Gastrocnemius medialis (tissue), 4 donors: ENCODE measurements around the gene ERAS. TPM values are rescaled to one million over a fixed set of nuclear protein-coding genes. Genes with fewer than 3 reads are reported as not detected.

Source experiments
- ATAC-seq, 2 donors: fragments of 150-250 bp; one replicate each; pipeline ENCODE4 v1.9.1; 2016
- DNase-seq, 2 donors: peaks; one replicate each; pipeline ENCODE4 v3.0.0-alpha.2; 2019
- H3K27ac ChIP-seq, 4 donors: fragments of 200-600 bp; sonication (generic); 1 replicate in 1 of 4; 2 replicates in 3 of 4; pipeline ENCODE4 v1.5.1; 2016 to 2018; ENCODE audit warnings: mild to moderate bottlenecking in 2 of 4, moderate library complexity in 1 of 4
- H3K27me3 ChIP-seq, 3 donors: fragments of 200-600 bp; sonication (generic) in 2 of 3; 1 replicate in 1 of 3; 2 replicates in 2 of 3; pipeline versions ENCODE4 v1.5.1 to v1.6.0; 2016 to 2019; ENCODE audit warnings: mild to moderate bottlenecking in 1 of 3, moderate library complexity in 1 of 3
- H3K36me3 ChIP-seq, 2 donors: fragments of 200-600 bp; sonication (generic) in 1 of 2; one replicate each; pipeline ENCODE4 v1.5.1; 2017 to 2018
- H3K4me1 ChIP-seq, 2 donors: fragments of 200-600 bp; sonication (generic) in 1 of 2; one replicate each; pipeline ENCODE4 v1.5.1; 2016 to 2017; ENCODE audit warnings: mild to moderate bottlenecking in 2 of 2
- H3K4me3 ChIP-seq, 4 donors: fragments of 200-600 bp; sonication (generic) in 3 of 4; 1 replicate in 1 of 4; 2 replicates in 3 of 4; pipeline ENCODE4 v1.5.1; 2016 to 2019; ENCODE audit warnings: mild to moderate bottlenecking in 2 of 4
- H3K9me3 ChIP-seq, 3 donors: fragments of 200-600 bp; sonication (generic) in 2 of 3; 1 replicate in 1 of 3; 2 replicates in 2 of 3; pipeline ENCODE4 v1.5.1; 2016 to 2019
- POLR2A ChIP-seq, 2 donors: fragments of 450-650 bp; IDR thresholded peaks; one replicate each; pipeline ENCODE4 v1.6.1; 2017; ENCODE audit warnings: antibody characterized with exemption in 2 of 2, mild to moderate bottlenecking in 2 of 2, moderate library complexity in 2 of 2
- in situ Hi-C, 4 donors: fragments of 200-750 bp; cut with MboI; loops; one replicate each; pipeline versions ENCODE4 v1.15.0 to v1.8.0; 2017; ENCODE audit warnings: low sequenced_read_pairs in 4 of 4
- intact Hi-C: fragments of 100-400 bp; cut with DNase I; formaldehyde crosslinking; loops from one replicate; pipeline ENCODE4 v1.15.1; 2023; ENCODE audit warnings: low total_unique reads
- total RNA-seq, 4 donors: library from RNA; depleted of rRNA; stranded (reverse); fragments of >200 nt; gene quantifications; one replicate each; pipeline versions ENCODE4 v1.1.0 to v1.2.3, GENCODE V29; 2016
- TF ChIP-seq, protein P1 (sequence below), 5 experiments: fragments of 450-650 bp in 3 of 5; fragments of 200-600 bp in 2 of 5; sonication (generic) in 2 of 5; IDR thresholded peaks in 4 of 5; conservative IDR thresholded peaks in 1 of 5; 1 replicate in 4 of 5; 2 replicates in 1 of 5; pipeline ENCODE4 v1.5.1; 2016 to 2019; ENCODE audit warnings: antibody characterized with exemption in 5 of 5, mild to moderate bottlenecking in 3 of 5, moderate library complexity in 3 of 5

Gene ERAS
- total RNA-seq, 4 donors from 2014 or later, result not detected

DNA sequence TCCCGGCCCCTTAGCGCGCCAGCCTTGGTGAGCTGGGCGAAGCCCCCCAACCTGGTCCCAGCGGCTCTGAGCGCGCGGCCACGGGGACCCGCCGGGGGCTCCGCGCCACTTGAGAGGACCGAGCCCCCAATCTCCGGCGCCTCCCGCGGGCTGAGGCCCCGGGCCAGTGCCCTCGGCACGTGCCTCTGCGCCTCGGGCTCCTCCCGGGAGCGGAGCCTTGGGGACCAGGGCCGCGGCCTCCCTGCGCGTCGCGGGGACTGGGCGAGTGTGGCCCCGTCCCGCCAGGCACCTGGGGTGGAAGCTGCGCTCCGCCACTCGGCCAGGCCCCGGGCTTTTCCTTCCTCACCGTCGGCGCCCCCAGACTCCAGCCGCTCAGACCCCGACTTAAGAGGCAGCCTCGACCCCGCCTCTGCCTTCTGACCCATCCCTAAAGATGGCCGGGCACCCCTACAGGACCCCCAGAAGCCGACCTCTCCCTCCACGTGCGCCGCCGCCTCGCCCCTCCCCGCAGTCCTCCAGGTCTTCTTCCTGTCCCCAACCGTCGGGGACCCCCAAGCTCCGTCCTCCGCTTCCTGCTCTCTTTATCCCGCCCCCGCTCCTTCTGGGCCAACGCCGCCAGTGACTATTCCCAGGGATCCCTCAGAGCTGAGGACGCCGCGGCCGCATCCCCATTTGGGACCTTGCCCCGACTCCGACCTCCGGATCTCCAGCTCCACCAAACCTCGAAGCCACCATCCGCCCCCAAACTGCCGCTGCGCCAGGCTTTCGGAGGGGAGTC, 752 bp downstream of the ERAS start:
- TF ChIP-seq, protein P1, sequence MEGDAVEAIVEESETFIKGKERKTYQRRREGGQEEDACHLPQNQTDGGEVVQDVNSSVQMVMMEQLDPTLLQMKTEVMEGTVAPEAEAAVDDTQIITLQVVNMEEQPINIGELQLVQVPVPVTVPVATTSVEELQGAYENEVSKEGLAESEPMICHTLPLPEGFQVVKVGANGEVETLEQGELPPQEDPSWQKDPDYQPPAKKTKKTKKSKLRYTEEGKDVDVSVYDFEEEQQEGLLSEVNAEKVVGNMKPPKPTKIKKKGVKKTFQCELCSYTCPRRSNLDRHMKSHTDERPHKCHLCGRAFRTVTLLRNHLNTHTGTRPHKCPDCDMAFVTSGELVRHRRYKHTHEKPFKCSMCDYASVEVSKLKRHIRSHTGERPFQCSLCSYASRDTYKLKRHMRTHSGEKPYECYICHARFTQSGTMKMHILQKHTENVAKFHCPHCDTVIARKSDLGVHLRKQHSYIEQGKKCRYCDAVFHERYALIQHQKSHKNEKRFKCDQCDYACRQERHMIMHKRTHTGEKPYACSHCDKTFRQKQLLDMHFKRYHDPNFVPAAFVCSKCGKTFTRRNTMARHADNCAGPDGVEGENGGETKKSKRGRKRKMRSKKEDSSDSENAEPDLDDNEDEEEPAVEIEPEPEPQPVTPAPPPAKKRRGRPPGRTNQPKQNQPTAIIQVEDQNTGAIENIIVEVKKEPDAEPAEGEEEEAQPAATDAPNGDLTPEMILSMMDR (IDR thresholded peaks at IDR 0.05 in 4 of 5, conservative IDR thresholded peaks at IDR 0.05 in 1 of 5), result no peak
- no peak for TF ChIP-seq POLR2A (IDR thresholded peaks at IDR 0.05)
- no peak for DNase-seq
- Histone ChIP-seq H3K9me3 (no peaks in the 10 kb centered on the region), H3K27me3 (peaks cover 0 to 15% (median 9%) of the 10 kb centered on the region in 3 donors), H3K36me3 (no peaks in the 10 kb centered on the region), H3K27ac (no peak overlapping the region), H3K4me3 (no peak overlapping the region), H3K4me1 (no peaks in the 10 kb centered on the region)
- ATAC-seq, result no peak
- in situ Hi-C loops (no loop called here), intact Hi-C loops (no loop called here)

DNA sequence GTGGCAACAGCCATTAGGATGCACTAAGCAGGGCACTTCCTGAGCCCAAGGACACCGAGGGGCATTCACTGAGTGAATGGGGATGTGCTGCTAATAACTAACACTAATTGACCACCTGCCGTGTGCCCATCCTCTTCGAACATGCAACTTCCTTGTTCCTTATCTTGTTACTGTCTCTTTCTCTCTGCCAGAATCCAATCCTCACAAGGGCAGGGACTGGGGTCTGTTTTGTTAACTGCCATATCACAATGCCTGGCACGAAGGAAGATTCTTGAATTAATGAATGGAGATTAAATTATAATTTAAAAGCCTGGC, 1.3 kb downstream of the ERAS start:
- no peaks in the 10 kb centered on the region for H3K9me3 ChIP-seq
- no peak overlapping the region for H3K4me3 ChIP-seq
- no peak for ATAC-seq
- H3K4me1 ChIP-seq, result no peaks in the 10 kb centered on the region
- peaks cover 0 to 19% (median 9%) of the 10 kb centered on the region in 3 donors for H3K27me3 ChIP-seq
- in situ Hi-C loops, result no loop called here
- no peaks in the 10 kb centered on the region for H3K36me3 ChIP-seq
- H3K27ac ChIP-seq, result no peak overlapping the region
- TF ChIP-seq, protein P1 (IDR thresholded peaks at IDR 0.05 in 4 of 5, conservative IDR thresholded peaks at IDR 0.05 in 1 of 5), result no peak
- TF ChIP-seq POLR2A (IDR thresholded peaks at IDR 0.05), result no peak
- intact Hi-C loops, result no loop called here
- DNase-seq, result no peak

DNA sequence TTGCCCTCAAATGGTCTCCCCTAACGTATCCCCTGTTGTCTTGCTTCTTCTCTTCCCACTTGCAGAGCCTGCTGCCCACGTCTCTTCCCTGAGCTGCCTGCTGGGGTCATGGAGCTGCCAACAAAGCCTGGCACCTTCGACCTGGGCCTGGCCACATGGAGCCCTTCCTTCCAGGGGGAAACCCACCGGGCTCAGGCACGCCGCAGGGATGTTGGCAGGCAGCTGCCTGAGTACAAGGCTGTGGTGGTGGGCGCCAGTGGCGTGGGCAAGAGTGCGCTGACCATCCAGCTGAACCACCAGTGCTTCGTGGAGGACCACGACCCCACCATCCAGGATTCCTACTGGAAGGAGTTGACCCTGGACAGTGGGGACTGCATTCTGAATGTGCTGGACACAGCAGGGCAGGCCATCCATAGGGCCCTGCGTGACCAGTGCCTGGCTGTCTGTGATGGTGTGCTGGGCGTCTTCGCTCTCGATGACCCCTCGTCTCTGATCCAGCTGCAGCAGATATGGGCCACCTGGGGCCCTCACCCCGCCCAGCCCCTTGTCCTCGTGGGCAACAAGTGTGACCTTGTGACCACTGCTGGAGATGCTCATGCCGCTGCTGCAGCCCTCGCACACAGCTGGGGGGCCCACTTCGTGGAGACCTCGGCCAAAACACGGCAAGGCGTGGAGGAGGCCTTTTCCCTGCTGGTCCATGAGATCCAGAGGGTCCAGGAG, 2.9 kb downstream of the ERAS start:
- intact Hi-C loops, result no loop called here
- no peaks in the 10 kb centered on the region for H3K4me1 ChIP-seq
- ATAC-seq (no peak), DNase-seq (no peak)
- H3K36me3 ChIP-seq, result no peaks in the 10 kb centered on the region
- no peak overlapping the region for H3K27ac ChIP-seq
- no peak overlapping the region for H3K4me3 ChIP-seq
- peaks cover 0 to 32% (median 14%) of the 10 kb centered on the region in 3 donors for H3K27me3 ChIP-seq
- no peaks in the 10 kb centered on the region for H3K9me3 ChIP-seq
- in situ Hi-C loops, result no loop called here
- TF ChIP-seq POLR2A (IDR thresholded peaks at IDR 0.05), result no peak
- TF ChIP-seq, protein P1 (IDR thresholded peaks at IDR 0.05 in 4 of 5, conservative IDR thresholded peaks at IDR 0.05 in 1 of 5), result no peak

DNA sequence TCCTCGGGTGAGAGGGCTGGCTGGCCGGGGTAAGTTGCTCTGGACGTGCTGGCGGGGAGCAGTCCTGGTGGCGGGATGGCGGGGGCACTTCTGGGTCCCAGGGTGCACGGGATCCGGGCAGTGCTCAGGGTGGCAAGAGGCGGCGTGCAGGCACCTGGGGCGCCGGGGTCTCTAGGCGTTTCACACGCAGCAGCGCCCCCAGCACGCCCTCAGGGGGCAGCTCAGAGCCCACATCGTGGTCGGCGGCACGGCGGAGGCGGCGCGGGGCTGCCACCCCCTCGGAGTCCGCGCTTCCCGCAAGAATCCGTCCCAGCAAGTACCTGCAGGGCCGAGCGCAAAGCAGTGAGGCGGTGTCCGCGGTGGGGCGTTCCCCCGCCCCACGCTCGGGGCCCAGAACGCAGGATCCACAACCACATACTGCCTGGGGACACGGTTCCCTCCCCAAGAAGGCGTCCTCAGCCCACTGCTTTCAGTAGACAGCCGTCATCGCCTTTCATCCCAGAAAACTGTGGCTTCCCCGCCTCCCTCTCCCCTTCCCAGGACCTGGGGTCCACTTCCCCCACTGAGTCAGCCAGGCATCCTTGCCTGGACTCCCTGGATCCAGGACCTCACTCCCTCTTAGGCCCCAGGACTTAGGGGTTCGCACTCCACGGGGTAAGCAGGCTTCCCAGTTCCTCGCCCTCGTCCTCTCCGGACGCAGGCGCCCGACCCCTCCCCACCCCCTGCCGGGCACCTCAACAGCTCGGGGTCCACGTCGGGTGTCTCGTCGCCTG, 5.0 kb downstream of the ERAS start:
- TF ChIP-seq POLR2A (IDR thresholded peaks at IDR 0.05), result no peak
- TF ChIP-seq, protein P1 (IDR thresholded peaks at IDR 0.05 in 4 of 5, conservative IDR thresholded peaks at IDR 0.05 in 1 of 5), result no peak
- Histone ChIP-seq H3K27me3 (peaks cover 0 to 35% (median 14%) of the 10 kb centered on the region in 3 donors), H3K36me3 (no peaks in the 10 kb centered on the region), H3K9me3 (no peaks in the 10 kb centered on the region), H3K4me1 (no peaks in the 10 kb centered on the region), H3K27ac (no peak overlapping the region), H3K4me3 (no peak overlapping the region)
- DNase-seq (no peak), ATAC-seq (no peak)
- in situ Hi-C loops, result no loop called here
- intact Hi-C loops, result no loop called here
